T-helper 1 cell treated with Interleukin-12 subunit alpha and Interleukin-12 subunit beta and Interleukin-4 antibody, amounts not matched to agents 30 ng/mL and 1 ng/mL, for 36 hours (primary cell): ENCODE results near the gene NUDT4B. TPM values are rescaled to one million over a fixed set of nuclear protein-coding genes. Genes with fewer than 3 reads are reported as not detected.
"Not testable (repeated sequence)": the region's sequence is repeated elsewhere in the genome, so short reads cannot be mapped to it uniquely, and the experiment has no call there.

Experiments
- intact Hi-C: fragments of 100-400 bp; cut with micrococcal nuclease; formaldehyde crosslinking; loops from one replicate; pipeline ENCODE4 v1.15.1; 2024
- total RNA-seq: library from RNA; stranded (reverse); gene quantifications from 2 replicates; pipeline ENCODE4 v1.2.3, GENCODE V29; 2022

NUDT4B gene
- not detected in 2 replicates for total RNA-seq

GRCh38 chr1:148748563-148749334 is at the start of gene NUDT4B:
Gene NUDT4B (plus strand): TSS chr1:148748774. CDS start chr1:148748953, 179 bp downstream.
- intact Hi-C loops = not testable (repeated sequence)

GRCh38 chr1:148699357-148699756 is 49.2 kb upstream of the NUDT4B start:
- intact Hi-C loops = not testable (repeated sequence)

GRCh38 chr1:148702242-148702641 is 46.3 kb upstream of the NUDT4B start:
- intact Hi-C loops = not testable (repeated sequence)

- intact Hi-C loops = not testable (repeated sequence)
These were observed 44.5 kb upstream of the NUDT4B start for GRCh38 chr1:148703973-148704591.

GRCh38 chr1:148705316-148705948 is 43.1 kb upstream of the NUDT4B start:
- intact Hi-C loops = not testable (repeated sequence)

- intact Hi-C loops = not testable (repeated sequence)
These were observed 39.7 kb upstream of the NUDT4B start for GRCh38 chr1:148708779-148709333.

- intact Hi-C loops = not testable (repeated sequence)
These were observed 37.6 kb upstream of the NUDT4B start for GRCh38 chr1:148710772-148711523.

GRCh38 chr1:148712353-148712752 is 36.2 kb upstream of the NUDT4B start:
- intact Hi-C loops = not testable (repeated sequence)

GRCh38 chr1:148715518-148715917 is 33.1 kb upstream of the NUDT4B start:
- intact Hi-C loops = not testable (repeated sequence)

GRCh38 chr1:148716966-148717520 is 31.5 kb upstream of the NUDT4B start:
- intact Hi-C loops = not testable (repeated sequence)

- intact Hi-C loops = not testable (repeated sequence)
These were observed 27.7 kb upstream of the NUDT4B start for GRCh38 chr1:148720918-148721317.

- intact Hi-C loops = not testable (repeated sequence)
These were observed 25.8 kb upstream of the NUDT4B start for GRCh38 chr1:148722758-148723157.

GRCh38 chr1:148723515-148723914 is 25.1 kb upstream of the NUDT4B start:
- intact Hi-C loops = not testable (repeated sequence)

GRCh38 chr1:148724872-148725271 is 23.7 kb upstream of the NUDT4B start:
- intact Hi-C loops = not testable (repeated sequence)

- intact Hi-C loops = not testable (repeated sequence)
These were observed 20.7 kb upstream of the NUDT4B start for GRCh38 chr1:148727862-148728261.

GRCh38 chr1:148729128-148729527 is 19.4 kb upstream of the NUDT4B start:
- intact Hi-C loops = not testable (repeated sequence)

- intact Hi-C loops = not testable (repeated sequence)
These were observed 19.0 kb upstream of the NUDT4B start for GRCh38 chr1:148729541-148729940.

- intact Hi-C loops = not testable (repeated sequence)
These were observed 16.3 kb upstream of the NUDT4B start for GRCh38 chr1:148732277-148732676.

- intact Hi-C loops = not testable (repeated sequence)
These were observed 14.8 kb upstream of the NUDT4B start for GRCh38 chr1:148733585-148734310.

GRCh38 chr1:148734311-148734662 is 14.3 kb upstream of the NUDT4B start:
- intact Hi-C loops = not testable (repeated sequence)
